K562 (cell line): Measurements from ENCODE around the gene CNIH1. TPM values are rescaled to one million over a fixed set of nuclear protein-coding genes. Genes with fewer than 3 reads are reported as not detected.

ENCODE experiments used
- ATAC-seq: fragments of 200-7000 bp; cut with Tn5 transposase; 3 replicates; pipeline ENCODE4 v1.9.1; 2020; ENCODE audit warnings: moderate library complexity
- BruUV-seq: library from RNA; stranded (reverse); fragments of 400-500 nt; replicated peaks from 2 replicates; lab custom pipeline; 2021; lab: Mats Ljungman, UMichigan
- CTCF ChIA-PET: fragments of 300-600 bp; formaldehyde crosslinking; extraction: SDS; loops from one replicate; lab custom pipeline; 2021; ENCODE audit warnings: low intra/inter-chr PET ratio; lab: Yijun Ruan, JAX
- POLR2A ChIA-PET: fragments of 300-600, 350-650 bp; sonication (Branson Sonifier 250); formaldehyde crosslinking; extraction: SDS; loops from one replicate; lab custom pipeline; 2021; ENCODE audit warnings: antibody characterized with exemption, inconsistent platforms; lab: Yijun Ruan, JAX
- DNase-seq, 4 experiments: peaks; one replicate each; pipeline versions ENCODE4 v3.0.0 to v3.0.0-alpha.2; 2011 to 2018; ENCODE audit warnings: low spot score in 3 of 4, mixed read lengths in 3 of 4; ENCODE audit errors: extremely low read depth in 1 of 4
- FAIRE-seq: peaks from 2 replicates; lab custom pipeline; 2011; peaks lifted over from hg19 to GRCh38; lab: Jason Lieb, UNC
- H2AFZ ChIP-seq: 2 replicates; pipeline ENCODE4 v1.6.0; 2011; ENCODE audit warnings: low read depth, low read length, control low read depth, inconsistent platforms
- H3K27ac ChIP-seq: fragments of 200-600 bp; 3 replicates; pipeline ENCODE4 v1.8.0; 2011; ENCODE audit warnings: low read depth, mild to moderate bottlenecking, control low read depth, inconsistent platforms, low read length, moderate library complexity, mixed read lengths; ENCODE audit errors: extremely low read depth
- H3K27me3 ChIP-seq, 2 experiments: fragments of 300-600 bp in 1 of 2; 2 replicates in 1 of 2; 3 replicates in 1 of 2; pipeline versions ENCODE4 v1.6.0 to v1.8.0; 2011; ENCODE audit warnings: inconsistent platforms in 2 of 2, low read length in 2 of 2, mild to moderate bottlenecking in 1 of 2, mixed read lengths in 1 of 2, moderate library complexity in 1 of 2; ENCODE audit not compliant: control insufficient read depth in 2 of 2, insufficient read depth in 2 of 2
- H3K36me3 ChIP-seq: fragments of 300-600 bp; 3 replicates; pipeline ENCODE4 v1.8.0; 2011; ENCODE audit warnings: mild to moderate bottlenecking, low read length, inconsistent platforms; ENCODE audit not compliant: control insufficient read depth, insufficient read depth
- H3K4me1 ChIP-seq, 2 experiments: fragments of 200-600 bp in 1 of 2; replicated peaks in 1 of 2; 2 replicates in 1 of 2; 3 replicates in 1 of 2; pipeline versions ENCODE4 v1.5.1 to v1.8.0; 2011; ENCODE audit warnings: inconsistent platforms in 2 of 2, low read length in 2 of 2, mild to moderate bottlenecking in 1 of 2, mixed read lengths in 1 of 2, moderate library complexity in 1 of 2; ENCODE audit not compliant: control insufficient read depth in 2 of 2, insufficient read depth in 2 of 2
- H3K4me2 ChIP-seq: 2 replicates; pipeline ENCODE4 v1.6.1; 2011; ENCODE audit warnings: low read length, control low read depth, inconsistent platforms, mixed read lengths; ENCODE audit not compliant: insufficient read depth
- H3K4me3 ChIP-seq: fragments of 200-600 bp; sonication (generic), shearing (Covaris generic); 2 replicates; pipeline ENCODE4 v1.5.1; 2016; ENCODE audit warnings: control low read depth, inconsistent platforms
- H3K79me2 ChIP-seq: fragments of 200-600 bp; 3 replicates; pipeline ENCODE4 v1.8.0; 2011; ENCODE audit warnings: low read length, inconsistent platforms; ENCODE audit not compliant: control insufficient read depth, insufficient read depth
- H3K9ac ChIP-seq, 2 experiments: 2 replicates each; pipeline versions ENCODE4 v1.6.0 to v1.6.1; 2011; ENCODE audit warnings: low read depth in 2 of 2, low read length in 2 of 2, control low read depth in 1 of 2, inconsistent platforms in 1 of 2, mild to moderate bottlenecking in 1 of 2, mixed read lengths in 1 of 2; ENCODE audit not compliant: insufficient read depth in 1 of 2
- H3K9me1 ChIP-seq: one replicate; pipeline ENCODE4 v1.6.0; 2011; ENCODE audit warnings: inconsistent platforms, mild to moderate bottlenecking, low read length, moderate library complexity; ENCODE audit not compliant: control insufficient read depth, insufficient read depth
- H3K9me3 ChIP-seq: replicated peaks from 2 replicates; pipeline ENCODE4 v1.5.1; 2011; ENCODE audit warnings: low read depth, low read length, inconsistent platforms; ENCODE audit not compliant: control insufficient read depth, insufficient read depth
- H4K20me1 ChIP-seq: replicated peaks from 2 replicates; pipeline ENCODE4 v1.6.1; 2011; ENCODE audit warnings: low read length, inconsistent platforms, mixed read lengths; ENCODE audit not compliant: control insufficient read depth, insufficient read depth
- WGBS: fragments of 100-300 bp; shearing (Covaris generic); methylation state at CpG from one replicate; pipeline ENCODE4 v1.1.6; 2016; ENCODE audit warnings: low coverage, mixed read lengths; ENCODE audit not compliant: insufficient coverage; ENCODE audit errors: missing lambda C conversion rate; 5-methylcytosine and 5-hydroxymethylcytosine counted together
- in situ Hi-C: fragments of 300-500 bp; cut with MboI; formaldehyde crosslinking; loops from 4 replicates; pipeline ENCODE4 v1.15.0; 2018; ENCODE audit warnings: inconsistent platforms, mixed read lengths
- intact Hi-C: fragments of 100-400 bp; cut with micrococcal nuclease; formaldehyde crosslinking; loops from 2 replicates; pipeline ENCODE4 v1.14.2; 2022
- polyA plus RNA-seq, 8 experiments: library from polyadenylated mRNA; depleted of rRNA in 4 of 8; stranded (reverse) in 5 of 8; unstranded in 3 of 8; fragments of >200 nt; fragmentation: Nextera tagmentation in 2 of 8; fragmentation: Illumina TruSeq in 1 of 8; extraction: Ambion mirVana in 2 of 8; extraction: Trizol in 1 of 8; gene quantifications; 2 replicates each; pipeline versions ENCODE4 v1.2.1 to v1.2.3, GENCODE V29; 2011 to 2014; ENCODE audit warnings: inconsistent platforms in 1 of 8, missing spikeins in 1 of 8
- total RNA-seq, 7 experiments: library from RNA; depleted of rRNA in 6 of 7; stranded (reverse); fragments of >200 nt in 6 of 7; fragmentation: Illumina TruSeq in 2 of 7; extraction: Trizol in 2 of 7; gene quantifications; 2 replicates each; pipeline versions ENCODE4 v1.2.1 to v1.2.3, GENCODE V29; 2011 to 2021; ENCODE audit warnings: low replicate concordance in 1 of 7
- TF ChIP-seq, protein P1 (sequence below): fragments of 450-650 bp; IDR thresholded peaks from 2 replicates; pipeline ENCODE4 v1.6.1; 2016; ENCODE audit warnings: borderline replicate concordance
- TF ChIP-seq, protein P2 (sequence below): fragments of 450-650 bp; IDR thresholded peaks from 2 replicates; pipeline ENCODE4 v1.6.1; 2016

The CNIH1 gene
- total and polyA plus RNA-seq, 9 of the 15 experiments (the other 6 are each of a cell fraction or from before 2014, with no cell fraction given): 13.9 to 283 (median 77.3) TPM

DNA sequence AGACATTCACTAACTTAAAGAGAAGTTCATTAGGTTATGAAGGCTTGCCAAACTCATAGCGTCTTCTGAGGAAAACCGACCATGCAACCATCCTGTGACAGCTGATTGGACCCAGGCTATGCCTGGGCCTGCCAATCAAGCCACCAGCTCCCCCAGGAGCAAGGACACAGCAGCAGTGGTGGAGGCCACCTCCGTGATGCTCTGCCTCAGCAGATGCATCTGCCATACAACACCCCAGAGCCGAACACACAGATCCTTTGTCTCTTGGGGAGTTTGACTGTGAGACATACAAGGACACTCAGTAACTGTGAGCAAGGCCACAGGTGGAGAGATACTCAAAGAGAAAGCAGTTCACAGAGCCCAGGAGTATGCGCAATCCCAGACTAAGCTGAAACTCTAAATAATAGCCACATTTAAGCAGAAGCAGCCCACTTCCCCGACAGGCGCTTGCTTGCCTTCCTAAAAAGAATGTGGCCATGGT lies 10.0 kb upstream of the CNIH1 start:
- CTCF ChIA-PET: no interaction called here

More for the DNA sequence above, 10.0 kb upstream of the CNIH1 start:
- 46% methylated on average over 7 of the region's 7 CpGs for WGBS
- no peak for FAIRE-seq
- Histone ChIP-seq H4K20me1 (no peaks in the 10 kb centered on the region), H3K9me1 (no peaks in the 10 kb centered on the region), H3K79me2 (no peaks in the 10 kb centered on the region), H3K36me3 (no peaks in the 10 kb centered on the region), H3K27ac (no peak overlapping the region), H2AFZ (no peak overlapping the region), H3K4me2 (no peak overlapping the region), H3K4me3 (no peak overlapping the region), H3K9ac (no peak overlapping the region), H3K4me1 (peaks cover 0 to 3% of the 10 kb centered on the region in 2 experiments; a peak in 2 of 5 replicates), H3K27me3 (no peaks in the 10 kb centered on the region), H3K9me3 (no peaks in the 10 kb centered on the region)
- in situ Hi-C loops (no loop called here), intact Hi-C loops (no loop called here)
- ATAC-seq: no peak; the same call in 2 of the 3 replicates
- POLR2A ChIA-PET: interaction anchor here (0.5 kb wide), 1 partner anchor 28 kb away, joined by 3 read pairs; no protein-coding TSS in a partner anchor
- no peak for DNase-seq
- TF ChIP-seq, protein P1, sequence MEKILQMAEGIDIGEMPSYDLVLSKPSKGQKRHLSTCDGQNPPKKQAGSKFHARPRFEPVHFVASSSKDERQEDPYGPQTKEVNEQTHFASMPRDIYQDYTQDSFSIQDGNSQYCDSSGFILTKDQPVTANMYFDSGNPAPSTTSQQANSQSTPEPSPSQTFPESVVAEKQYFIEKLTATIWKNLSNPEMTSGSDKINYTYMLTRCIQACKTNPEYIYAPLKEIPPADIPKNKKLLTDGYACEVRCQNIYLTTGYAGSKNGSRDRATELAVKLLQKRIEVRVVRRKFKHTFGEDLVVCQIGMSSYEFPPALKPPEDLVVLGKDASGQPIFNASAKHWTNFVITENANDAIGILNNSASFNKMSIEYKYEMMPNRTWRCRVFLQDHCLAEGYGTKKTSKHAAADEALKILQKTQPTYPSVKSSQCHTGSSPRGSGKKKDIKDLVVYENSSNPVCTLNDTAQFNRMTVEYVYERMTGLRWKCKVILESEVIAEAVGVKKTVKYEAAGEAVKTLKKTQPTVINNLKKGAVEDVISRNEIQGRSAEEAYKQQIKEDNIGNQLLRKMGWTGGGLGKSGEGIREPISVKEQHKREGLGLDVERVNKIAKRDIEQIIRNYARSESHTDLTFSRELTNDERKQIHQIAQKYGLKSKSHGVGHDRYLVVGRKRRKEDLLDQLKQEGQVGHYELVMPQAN: no peak
- TF ChIP-seq, protein P2, sequence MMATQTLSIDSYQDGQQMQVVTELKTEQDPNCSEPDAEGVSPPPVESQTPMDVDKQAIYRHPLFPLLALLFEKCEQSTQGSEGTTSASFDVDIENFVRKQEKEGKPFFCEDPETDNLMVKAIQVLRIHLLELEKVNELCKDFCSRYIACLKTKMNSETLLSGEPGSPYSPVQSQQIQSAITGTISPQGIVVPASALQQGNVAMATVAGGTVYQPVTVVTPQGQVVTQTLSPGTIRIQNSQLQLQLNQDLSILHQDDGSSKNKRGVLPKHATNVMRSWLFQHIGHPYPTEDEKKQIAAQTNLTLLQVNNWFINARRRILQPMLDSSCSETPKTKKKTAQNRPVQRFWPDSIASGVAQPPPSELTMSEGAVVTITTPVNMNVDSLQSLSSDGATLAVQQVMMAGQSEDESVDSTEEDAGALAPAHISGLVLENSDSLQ: peak; percentile 74
- BruUV-seq: no TSS peak
